HT1080 (cell line): ENCODE measurements around the gene RCOR3. TPM values are rescaled to one million over a fixed set of nuclear protein-coding genes. Genes with fewer than 3 reads are reported as not detected.

Experiments used
- DNase-seq: peaks from one replicate; pipeline ENCODE4 v3.0.0-alpha.2; 2015; ENCODE audit warnings: low read depth
- total RNA-seq: library from RNA; depleted of rRNA; stranded (reverse); fragments of >200 nt; shearing (Covaris generic); gene quantifications from 2 replicates; pipeline ENCODE4 v1.2.3, GENCODE V29; 2014

RCOR3 gene
- total RNA-seq, 1 experiment from 2014 or later: 10.1 TPM

- DNase-seq: no peak
Observed at GRCh38 chr1:211324992-211325775, 66.0 kb downstream of the RCOR3 start.

- no peak for DNase-seq
Observed at GRCh38 chr1:211326140-211326527, 67.0 kb downstream of the RCOR3 start.

GRCh38 chr1:211326528-211327345 is 67.6 kb downstream of the RCOR3 start, which contains the start of gene TRAF5:
TRAF5 (plus strand) TSS chr1:211326833; CDS start chr1:211353240, 26,407 bp downstream.
- DNase-seq: peak; percentile 38

GRCh38 chr1:211327346-211327921 is 68.3 kb downstream of the RCOR3 start:
- no peak for DNase-seq

DNA sequence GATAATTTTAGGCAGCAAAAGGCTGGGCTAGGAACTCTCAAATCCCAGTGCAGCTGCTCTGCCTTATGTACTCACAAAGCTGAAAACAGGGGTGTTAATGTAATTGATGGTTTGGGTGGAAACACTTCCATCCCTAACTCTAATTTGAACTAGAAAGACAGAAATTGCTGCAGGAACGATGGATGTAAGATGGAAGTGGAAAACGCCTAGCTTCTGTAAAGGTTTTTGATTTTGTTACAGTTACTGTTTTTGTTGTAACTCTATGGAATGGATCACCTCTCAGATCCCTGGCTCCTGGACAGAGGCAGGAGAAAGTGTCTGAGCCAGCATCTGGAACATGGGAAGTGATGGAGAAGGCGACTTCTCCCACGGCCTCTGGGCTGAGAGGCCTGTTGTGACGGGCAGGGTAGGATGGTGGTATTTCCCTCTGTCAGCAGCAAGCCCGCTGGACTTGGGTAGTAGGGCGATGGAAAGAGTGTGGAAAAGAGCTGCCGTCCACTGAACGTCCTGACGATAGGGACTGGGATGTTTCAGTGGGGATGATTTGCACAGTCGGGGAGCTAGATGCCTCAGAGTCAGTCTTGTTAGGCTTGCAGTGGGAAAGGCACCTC is 69.0 kb downstream of the RCOR3 start:
- no peak for DNase-seq

GRCh38 chr1:211328866-211329475 is 69.8 kb downstream of the RCOR3 start:
- no peak for DNase-seq

DNA sequence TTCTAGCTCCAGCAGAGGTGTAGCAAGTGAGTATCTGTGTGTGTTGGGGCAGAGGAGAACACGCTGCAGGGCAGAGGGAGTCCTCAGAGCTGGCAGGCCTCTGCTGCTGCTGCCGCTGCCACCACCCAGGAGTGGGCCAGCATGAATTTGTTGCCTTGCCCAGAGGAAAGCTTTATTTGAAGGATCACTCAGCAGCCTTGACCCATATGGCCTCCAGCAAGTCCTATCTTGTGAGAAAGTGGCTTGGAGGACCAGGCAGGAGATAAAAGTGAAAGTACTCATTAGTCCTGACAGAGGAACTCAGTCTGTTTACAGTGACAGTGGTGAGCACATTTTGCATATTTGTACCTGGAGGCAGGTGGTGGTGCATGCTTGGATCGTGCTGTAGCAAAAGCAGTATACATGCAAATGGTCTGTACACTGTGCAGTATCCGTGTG is 70.6 kb downstream of the RCOR3 start:
- no peak for DNase-seq

DNA sequence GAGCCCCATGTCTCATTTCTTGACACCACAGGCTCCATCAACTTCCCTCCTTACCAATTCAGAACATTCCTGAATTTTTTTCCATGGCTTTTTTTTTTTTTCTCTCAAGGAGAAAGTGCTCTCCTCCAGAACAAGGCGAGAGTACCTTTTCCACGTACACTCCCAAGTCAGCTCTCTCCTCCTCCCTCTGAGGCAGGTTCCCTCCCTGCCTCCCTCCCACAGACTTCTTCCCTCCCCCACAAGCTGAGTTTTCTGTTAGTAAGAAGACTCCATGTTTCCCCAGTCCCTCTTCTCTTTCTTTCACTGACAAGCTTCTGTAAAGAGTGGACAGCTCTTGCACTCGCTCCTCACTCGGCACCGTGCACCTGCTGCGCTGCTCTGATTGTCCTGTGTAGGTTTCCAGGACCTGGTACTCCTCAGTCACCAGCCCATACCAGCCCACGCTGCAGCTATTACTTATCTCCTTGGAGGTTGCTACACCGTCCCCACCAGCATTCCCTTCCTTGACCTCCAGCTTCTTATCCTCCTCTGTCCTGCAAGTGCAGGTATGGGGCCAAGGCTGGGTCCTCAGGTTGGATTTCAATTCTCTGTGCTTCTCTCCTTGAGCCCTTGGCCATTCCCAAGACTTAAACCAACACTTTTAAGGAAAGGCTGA is 71.2 kb downstream of the RCOR3 start:
- DNase-seq: no peak

- DNase-seq: no peak
Observed at GRCh38 chr1:211331011-211331709, 72.0 kb downstream of the RCOR3 start.

DNA sequence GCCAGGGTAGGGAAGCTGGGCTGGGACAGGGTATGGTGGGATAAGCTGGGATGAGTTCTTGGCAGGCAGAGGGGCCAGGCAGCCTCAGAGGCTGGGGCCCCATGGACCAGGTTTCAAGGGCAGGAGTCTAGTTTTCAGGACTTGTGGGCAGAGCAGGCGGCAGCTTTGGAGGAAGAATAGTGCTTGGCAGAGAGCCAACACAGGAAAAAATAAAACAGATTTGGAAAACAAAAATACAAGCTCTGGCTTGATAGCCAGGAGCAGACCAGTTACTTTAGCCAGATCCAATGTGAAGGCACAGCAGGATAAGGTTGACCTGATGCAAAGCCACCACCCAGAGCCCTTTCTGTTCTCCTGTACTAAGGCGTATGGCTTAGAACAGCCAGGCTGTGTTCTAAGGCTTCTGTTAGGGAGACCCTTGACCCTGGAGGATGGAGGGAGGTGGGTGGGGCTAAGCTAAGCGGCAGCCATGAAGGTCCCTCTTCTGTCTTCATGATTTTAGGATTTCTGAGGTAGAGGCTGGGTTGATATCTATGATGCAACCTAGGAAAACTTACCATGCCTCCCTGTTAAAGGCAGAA is 73.0 kb downstream of the RCOR3 start:
- no peak for DNase-seq

- DNase-seq: no peak
Observed at GRCh38 chr1:211332830-211333229, 73.7 kb downstream of the RCOR3 start.

GRCh38 chr1:211333906-211334305 is 74.7 kb downstream of the RCOR3 start:
- DNase-seq: no peak

- peak; percentile 60 for DNase-seq
Observed at GRCh38 chr1:211334986-211335385, 75.8 kb downstream of the RCOR3 start.

DNA sequence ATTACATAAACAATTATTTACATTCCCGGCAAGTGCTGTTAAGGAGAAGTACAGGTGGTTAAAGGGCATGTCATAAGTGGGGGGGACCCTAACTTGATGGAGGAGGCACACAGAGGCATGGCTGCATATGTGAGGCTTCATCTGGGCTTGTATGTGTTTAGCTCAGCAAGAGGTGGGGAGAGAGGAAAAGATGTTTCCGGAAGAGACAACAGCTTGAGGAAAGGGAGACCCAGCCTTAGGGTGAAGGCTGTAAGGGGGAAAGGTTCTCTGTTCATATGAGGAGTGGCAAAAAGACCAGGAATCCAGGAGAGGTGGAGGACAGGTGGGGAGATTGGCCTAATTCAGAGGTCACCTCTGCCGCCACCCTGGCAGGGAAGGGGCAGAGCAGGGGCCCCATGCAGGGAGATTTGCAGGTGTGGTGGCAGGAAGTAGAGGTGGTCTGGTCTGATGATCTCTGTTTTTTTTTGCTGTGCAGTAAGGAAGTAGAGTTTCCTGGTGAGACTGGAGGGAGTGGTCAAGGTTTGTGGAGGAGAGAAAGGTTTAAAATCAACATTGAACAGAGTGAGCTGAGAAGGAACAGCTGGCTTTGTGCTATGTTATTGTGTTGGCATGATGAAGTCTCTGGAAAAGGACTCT is 76.5 kb downstream of the RCOR3 start:
- DNase-seq: no peak

- DNase-seq: no peak
Observed at GRCh38 chr1:211336161-211336560, 77.0 kb downstream of the RCOR3 start.

- no peak for DNase-seq
Observed at GRCh38 chr1:211336775-211337174, 77.6 kb downstream of the RCOR3 start.

DNA sequence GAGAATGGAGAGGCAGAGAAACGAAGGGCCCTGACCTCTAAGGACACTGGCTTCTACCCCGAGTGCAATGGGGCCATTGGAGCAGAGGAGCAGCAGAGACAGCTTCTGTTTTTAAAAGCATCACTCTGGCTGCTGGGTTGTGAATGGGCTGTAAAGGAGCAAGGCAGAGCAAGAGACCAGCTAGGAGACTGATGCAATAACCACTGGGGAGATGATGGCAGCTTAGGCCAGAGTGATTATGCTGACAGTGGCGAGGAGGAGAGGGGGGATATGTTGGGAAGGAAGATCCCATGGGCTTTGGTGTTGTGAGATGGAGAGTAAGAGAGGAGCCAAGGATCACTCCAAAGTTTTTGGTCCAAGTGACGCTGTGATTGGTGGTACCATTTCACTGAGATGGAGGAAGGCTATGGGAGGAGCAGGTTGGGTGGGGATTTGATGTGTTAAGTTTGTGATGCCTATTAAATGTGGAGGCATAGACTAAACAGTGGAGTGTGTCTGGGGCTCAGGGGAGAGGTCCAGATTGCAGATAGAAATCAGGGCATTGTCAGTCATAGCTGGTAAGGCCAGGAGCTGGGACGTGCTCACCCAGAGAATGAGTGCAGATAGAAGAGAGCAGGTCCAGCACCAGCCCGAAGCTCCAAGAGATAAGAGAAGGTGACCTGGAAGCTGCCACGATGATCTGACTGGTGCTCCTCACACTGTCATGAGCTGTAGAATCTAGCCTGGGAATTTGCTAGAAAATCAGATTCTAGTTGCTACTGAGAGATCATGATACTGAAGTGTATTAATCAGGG is 78.5 kb downstream of the RCOR3 start:
- DNase-seq: no peak

DNA sequence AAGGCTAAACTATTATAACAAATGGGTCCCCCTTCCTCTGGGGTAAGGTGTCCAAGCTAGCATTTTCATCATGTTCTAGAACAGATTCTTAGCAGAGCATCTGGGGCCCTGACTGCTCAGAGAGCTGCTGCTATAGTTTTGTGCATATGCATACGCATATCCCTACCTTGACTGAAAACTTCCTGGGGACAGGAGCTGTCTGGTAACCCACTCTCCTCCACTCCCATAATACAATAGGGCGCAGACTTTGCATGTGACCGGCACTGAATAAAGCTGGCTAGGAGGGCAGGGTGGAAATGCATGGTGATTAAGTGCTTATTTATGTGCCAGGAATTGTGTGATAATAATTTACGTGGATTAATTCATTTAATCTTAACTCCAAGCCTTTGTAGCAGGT is 79.1 kb downstream of the RCOR3 start:
- DNase-seq: no peak
